Stimulated activated CD4-positive, alpha-beta T cell treated with anti-CD3 and anti-CD28 coated beads, TNF-alpha, amount 100 ng/mL, for 1 hour (primary cell): ENCODE results near the gene INCA1.

Experiments used
- DNase-seq, 3 donors: peaks; one replicate each; pipeline ENCODE4 v3.0.0-alpha.2; 2020; ENCODE audit warnings: low read depth in 3 of 3, low spot score in 1 of 3

INCA1 gene

DNA sequence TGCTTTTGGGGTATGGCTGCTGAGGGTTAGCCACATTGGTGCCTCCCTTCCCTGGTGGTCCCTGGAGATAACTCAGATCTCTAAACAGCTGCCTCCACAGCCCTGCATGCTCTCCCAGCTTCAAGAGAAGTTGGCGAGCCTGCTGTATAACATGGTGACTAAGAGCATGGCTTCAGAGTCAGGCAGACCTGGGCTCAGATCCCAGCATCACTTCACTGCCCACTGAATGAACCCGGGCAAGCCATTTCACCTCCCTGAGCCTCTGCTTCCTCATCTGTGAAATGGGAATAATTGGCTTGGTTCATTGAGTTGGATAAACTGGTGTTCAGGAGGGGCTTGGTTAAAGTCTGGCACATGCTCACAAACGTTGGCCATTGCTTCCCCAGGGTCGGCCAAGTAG lies 17.0 kb upstream of the INCA1 start:
- DNase-seq: no peak

DNA sequence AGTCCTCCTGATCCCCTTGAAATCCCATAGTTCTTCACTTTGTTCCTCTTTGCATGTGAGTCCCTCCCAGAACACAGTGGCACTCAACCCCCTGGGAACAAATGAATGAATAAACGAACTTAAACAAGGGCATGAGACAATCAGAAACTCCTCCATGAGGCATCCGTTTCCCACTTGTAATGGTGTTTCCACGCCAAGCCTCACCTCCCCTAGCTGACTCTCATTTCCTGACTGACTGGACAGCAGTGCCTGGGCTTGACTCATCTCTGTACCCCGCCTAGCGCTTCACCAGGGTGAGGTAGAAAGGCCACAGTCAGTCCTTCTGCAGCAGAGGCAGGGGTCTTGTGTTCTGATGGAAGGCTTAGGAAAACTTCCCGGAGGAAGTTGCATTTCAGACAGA lies 14.6 kb upstream of the INCA1 start:
- DNase-seq: no peak

DNA sequence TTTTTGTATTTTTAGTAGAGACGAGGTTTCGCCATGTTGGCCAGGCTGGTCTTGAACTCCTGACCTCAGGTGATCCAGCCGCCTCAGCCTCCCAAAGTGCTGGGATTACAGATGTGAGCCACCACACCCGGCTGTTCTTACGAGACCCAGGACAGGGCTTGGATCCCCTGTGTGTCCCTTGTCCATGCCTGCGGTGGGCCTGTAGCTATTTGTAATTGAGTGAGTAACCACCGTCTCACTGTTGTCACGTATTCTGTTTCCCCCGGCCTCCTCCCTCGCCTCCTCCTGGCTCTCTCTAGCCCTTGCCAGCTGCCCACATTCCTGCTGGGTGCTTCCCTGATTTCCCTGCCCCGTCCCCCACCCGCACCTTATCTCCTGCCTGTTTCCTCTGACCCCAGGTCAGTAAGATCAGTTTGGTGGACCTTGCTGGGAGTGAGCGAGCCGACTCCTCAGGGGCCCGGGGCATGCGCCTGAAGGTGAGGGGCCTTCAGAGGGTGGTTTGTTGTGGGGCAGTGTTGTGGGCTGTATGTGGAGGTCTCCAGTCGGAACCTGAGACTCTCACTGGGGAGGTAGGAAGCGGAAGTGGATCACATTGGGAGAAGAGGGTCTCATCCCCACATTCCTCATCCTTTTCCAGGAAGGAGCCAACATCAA lies 6.0 kb upstream of the INCA1 start:
- DNase-seq: no peak

DNA sequence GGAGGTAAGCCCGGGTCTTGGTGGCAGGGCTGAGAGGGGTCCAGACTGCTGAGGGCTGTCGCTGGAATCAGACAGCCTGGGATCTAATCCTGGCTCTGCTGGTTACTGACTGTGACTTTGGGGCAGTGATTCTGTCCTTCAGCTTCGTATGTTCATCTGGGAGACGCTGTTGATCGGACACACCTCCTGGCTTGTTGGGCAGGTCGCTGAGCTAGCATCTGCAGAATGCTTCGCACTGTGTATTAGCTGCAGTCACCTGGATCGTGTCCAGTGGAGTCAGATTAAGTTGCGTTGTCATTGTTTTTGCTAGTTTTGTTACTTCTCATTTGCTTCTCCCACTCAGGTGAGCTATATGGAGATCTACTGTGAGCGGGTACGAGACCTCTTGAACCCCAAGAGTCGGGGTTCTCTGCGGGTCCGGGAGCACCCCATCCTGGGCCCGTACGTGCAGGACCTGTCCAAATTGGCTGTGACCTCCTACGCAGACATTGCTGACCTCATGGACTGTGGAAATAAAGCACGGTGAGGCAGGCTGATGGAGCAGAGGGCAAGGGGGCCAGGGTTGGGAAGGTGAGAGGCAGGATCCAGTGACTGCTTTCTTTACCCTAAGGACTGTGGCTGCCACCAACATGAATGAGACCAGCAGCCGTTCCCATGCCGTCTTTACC lies 4.9 kb upstream of the INCA1 start:
- no peak for DNase-seq

DNA sequence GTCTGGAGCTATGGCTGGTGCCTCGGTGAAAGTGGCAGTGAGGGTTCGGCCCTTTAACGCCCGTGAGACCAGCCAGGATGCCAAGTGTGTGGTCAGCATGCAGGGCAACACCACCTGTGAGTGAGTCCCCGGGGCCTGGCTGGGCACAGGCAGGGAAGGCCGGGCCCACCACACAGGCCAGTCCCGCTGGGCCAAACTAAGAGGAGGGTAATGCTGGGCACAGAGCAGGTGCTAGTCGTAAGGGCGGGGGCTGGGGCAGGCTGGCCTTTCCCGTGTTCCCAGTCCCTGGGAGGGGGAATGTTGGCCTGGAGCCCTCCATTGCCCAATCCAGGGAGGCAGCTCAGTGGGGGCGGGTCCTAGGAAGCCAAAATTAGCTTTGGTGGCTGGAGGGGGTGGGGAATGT lies 2.9 kb upstream of the INCA1 start:
- no peak for DNase-seq

DNA sequence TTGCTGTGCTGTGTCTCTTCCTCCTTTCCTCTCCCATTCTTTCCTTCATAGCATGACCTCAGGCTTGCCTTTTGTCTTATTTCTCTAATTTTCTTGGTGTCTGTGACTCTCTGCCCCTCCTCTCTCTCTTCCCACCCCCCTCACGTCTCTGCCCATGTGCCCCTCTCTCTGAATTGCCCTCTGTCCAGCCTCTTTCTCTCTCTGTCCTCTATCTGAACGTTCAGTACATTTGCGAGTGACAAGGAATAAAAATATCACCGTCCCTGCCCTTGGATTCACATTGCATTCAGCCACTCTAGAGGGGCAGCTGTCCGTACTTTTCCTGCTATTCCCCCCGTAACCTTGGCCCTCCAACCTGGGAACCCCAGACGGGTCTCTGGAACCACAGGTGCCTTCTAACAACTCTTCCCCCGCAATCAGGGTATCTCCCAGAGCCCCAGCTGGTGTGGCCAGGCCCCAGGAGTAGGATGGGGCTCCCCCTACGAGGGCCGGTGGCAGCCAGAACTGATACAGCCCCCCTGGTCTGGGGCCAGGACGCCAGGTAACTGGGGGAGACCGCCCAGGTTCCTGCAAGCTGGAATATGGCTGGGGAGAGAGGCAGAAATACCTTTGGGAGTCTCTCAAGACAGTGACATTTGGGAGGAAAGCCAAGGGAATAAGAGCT lies 2.2 kb upstream of the INCA1 start:
- no peak for DNase-seq

DNA sequence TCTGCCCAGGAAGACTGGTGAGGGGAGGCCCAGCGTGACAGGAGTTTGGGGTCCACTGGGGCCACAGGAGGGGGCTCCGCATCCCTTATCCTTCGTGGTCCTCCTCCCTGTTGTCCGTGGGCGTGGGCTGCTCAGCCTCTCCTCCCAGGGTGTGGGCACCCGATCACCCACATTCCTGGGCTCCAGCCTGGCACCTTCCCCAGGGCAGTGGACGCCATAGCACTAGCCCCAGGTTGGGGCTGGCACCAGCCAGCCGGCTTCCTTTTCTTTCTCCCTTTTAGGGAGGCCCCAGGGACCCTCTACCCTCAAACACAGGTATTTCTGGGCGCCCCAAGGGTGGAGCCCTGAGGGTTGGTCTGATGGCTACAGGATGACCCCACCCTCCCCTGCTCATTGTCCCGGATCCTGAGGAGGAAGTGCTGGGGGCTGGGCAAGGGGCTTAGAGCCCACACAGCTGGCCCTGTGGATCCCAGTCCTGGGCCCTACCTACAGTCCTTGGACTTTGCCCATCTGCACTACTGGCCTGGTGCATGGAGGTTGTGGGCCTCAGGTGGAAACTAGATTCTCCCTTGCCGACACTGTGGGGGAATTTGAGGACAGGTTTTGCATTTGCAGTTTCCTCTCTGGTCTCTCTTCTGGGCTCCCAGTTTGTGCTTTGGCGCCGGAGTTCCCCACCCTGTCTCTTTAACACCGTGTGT lies 1.6 kb upstream of the INCA1 start:
- DNase-seq: no peak

DNA sequence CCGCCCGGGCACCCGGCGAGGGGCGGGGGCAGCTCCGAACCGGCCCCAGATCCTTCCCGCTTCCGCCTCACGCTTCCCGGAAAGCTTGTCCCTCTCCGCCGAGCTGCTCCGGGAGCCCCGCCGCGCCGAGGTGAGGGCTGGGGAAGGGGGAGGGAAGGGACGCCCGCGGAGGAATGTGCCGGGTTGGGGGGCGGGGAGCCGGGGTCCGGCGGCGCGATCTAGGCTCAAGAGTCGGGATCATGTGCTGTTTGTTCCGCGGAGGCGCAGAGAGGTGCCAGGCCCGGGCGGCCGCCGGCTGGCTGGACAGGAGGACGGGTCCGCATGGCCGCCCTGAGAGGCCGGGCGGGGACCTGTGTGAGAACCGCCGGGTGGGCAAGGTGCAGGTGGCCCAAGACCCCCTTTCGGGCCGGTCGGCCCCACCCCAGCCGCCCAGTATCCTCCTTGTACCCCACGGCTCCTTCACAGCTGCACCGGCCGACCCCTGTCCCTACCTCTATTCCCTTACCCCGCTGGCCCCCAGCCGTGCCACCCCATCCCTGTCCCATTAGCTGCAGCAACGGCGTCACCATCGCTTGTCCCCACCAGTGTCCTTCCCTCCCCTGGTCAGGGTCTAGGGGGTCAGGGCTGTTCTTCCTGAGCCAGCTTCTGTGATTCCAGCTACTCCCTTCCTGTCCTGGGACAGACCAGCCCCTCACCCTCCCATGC lies 857 bp upstream of the INCA1 start:
- no peak for DNase-seq

DNA sequence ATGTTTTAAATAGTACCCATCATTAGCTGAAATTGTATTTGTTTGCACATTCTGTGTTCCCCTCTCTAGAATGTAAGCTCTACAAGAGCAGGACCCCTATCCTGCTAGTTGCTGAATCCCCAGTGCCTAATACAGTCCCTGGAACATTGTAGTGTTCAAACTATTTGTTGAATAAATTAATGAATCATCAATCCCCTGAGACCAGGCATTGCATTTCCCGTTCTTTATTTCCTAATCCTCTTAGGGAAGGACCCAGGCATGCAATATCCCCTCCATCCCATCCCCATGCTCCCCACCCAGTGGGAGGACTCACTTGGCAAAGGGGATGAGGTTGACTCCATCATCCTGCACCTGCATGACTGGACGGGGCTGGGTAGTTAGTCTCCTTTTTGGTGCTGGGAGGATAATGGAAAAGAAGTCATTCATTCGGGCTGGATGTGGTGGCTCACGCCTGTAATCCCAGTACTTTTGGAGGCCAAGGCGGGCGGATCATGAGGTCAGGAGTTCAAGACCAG lies 3.2 kb downstream of the INCA1 start:
- no peak for DNase-seq

DNA sequence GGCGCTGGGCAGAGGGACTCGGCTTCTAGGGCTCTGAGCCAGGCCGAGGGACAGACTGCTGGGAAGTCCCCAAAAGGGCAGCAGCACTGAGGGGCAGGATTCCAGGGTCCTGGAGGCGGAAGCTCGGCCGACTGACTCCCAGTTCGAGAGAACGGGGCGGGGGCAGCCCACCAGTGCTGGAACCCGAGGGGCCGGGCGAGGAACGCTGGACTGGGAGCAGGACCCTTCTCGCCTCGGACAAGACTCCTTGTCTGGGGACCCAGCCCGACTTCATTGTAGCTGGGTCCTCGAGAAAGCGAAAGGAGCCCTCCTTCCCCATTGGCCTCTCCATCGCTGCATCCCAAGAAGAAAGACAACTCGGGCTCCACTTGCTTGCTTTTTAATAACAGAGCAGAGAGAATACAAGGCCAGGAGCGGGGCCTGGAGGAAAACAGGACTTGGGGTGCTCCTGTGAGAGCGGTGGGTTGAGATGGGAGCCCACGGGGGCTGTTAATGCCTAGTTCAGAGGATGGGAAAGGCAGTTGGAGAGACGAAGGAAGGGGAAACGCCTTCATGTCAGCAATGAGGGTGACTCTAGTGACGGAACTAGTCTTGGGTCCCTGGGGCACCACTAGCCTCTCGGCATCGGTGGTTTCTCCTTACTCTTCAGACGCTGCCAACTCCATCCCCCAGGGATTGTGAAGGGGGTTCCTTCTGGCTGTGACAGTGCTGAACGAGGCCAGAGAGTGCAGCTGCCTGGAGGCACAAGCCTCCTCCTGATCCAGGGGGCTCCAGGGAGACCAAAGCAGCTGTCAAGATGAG lies 9.4 kb downstream of the INCA1 start:
- no peak for DNase-seq

DNA sequence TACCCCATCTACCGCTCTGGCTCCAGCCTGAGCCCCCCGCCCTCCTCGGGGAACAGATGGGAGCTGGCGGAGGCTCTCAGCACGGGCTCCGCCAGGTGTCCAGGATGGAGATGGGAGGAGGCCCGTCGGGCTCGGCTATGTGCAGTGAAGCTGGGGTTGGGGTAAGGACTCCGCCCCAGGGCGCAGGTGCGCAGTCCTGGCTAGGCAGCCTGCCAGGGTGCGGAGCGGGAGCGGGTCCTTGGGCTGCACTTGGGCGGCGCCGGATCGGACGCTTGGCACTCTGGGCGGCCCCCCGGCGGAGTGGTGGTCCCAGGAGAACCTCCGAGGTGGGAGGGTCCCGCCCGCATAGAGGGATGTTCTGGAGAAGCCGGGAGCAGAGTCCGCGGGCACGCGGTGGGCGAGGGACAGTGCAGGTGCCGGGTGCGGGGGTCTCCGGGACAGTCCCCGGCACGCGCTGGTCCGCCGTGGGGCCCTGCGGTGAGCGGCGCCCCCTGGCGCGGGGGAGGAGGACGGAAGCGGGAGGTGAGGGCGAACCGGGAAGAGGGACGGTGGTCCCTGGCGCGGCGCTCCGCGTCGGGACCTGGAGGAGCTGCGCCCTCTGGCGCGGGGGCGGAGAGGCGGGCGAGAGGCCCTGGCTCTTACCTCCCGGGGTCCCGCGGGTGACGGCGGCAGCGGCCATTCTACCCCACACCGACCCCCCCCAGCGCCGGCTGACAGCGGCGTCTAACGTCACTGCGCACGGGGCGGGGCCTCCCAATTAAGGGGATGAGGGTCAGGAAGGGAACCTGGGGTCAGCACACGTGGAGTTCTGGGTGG lies 10.2 kb downstream of the INCA1 start, which contains the start of gene CAMTA2:
Gene CAMTA2 (minus strand): TSS at position 725 of the 816 bp plus-strand sequence. CDS start 1,453 bp downstream, outside the sequence.
- peak; percentile 65 to 86 (median 65) for DNase-seq

DNA sequence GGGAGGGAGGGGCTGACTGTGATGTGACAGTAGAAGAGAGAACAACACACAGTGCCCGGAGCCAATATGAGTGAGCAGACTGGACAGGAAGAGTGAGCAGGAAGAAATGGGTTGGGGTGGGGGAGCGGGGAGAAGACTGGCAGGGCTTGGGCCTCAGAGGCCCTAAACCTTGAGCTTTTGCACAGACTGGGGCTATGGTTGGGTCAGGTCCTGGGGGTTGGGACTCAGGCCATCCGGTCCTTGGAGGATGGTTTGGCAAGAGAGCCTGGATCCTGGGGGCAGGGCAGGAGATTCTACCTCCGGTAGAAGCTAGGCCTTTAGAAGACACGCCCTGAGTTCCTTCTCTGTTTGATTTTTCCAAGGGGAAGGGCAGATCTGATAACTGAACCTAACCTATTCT lies 10.9 kb downstream of the INCA1 start:
- DNase-seq: no peak

DNA sequence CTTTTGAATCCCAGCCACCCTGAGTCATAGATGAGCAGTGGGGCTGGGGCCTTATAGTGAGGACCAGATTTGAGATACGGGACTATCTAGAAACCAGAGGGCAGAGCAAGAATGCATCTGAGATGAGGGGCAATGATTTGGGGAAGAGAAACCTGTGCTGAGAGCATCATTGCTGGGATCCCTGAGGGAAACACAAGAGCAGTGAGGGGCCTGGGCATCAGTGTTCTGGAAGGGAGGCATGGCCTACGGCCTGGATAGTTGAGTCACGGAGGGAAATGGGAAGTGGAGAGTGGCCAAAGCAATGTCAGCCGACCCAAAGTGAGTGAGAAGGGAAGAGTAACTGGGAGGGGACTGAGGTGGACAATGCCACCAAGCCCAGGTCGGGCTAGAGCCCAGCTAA lies 15.0 kb downstream of the INCA1 start:
- no peak for DNase-seq

DNA sequence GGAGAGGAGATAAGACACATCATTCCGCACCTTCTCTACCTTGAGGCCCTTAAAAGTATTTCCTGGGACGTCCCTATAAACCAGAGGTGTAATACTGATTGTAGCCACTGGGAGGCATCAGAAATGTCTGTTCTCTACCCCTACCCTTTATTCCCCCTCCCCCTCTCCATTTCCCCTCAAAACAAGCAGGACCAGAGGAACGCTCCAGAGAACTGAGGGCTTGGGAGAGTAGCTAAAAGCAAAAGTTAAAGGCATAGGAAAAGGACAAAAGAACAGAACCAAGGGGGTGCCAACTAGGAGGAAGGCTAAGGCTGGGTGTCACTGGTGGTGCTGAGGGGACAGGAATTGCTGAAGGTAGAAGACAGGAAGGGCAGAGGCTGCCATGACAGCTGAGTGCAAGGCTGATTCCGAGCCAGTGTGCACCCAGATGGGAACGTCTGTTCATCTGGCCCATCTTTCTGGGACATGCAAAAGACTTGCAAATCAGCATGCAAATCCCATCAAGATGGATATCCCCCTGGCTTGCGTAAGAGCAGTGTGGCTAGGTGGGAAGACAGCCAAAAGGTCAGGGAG lies 16.6 kb downstream of the INCA1 start:
- no peak for DNase-seq

DNA sequence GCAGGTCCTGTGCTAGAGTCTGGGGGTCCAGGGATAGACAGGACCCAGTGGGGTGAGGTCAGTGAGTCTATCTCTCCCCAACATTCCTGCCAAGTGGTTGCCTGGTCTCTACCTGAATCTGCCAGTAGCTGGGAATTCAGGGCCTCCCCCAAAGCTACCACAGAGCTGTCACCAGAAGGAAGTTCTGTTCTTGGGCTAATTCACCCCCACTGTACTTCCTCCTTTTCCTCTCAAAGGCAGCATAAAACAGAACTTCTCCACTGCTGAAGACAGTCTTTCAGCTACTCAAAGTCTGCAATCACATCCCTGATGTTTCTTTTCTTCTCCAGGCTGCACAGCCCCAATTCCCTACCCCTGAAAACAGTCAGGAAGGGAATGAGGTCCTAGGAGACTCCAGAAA lies 18.6 kb downstream of the INCA1 start:
- DNase-seq: no peak

DNA sequence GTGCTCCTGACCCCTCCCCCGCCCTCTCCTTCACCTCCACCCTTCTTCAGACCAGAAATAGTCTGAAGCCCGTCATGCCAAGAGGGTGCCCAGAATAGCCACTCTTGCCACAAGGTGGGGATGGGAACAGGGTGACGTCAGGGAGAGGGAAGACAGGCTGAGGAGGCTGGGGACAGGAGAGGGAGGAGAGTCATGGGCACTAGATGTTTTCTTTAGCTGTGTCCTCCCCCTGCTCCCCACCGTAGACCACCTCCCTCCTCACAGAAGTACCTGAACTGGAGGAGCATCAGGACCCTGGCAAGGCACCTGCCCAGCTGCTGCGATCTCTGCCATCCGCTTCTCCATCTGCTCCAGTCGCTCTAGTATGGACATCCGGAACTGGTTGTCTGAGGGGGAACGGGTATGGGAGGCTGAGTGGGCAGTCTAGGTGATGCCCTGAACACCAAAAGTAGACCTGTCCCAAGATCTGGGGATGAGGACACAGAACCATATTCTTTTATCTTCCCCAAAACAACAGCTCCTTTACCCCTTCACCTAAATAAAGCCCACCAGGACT lies 23.1 kb downstream of the INCA1 start:
- DNase-seq: no peak

DNA sequence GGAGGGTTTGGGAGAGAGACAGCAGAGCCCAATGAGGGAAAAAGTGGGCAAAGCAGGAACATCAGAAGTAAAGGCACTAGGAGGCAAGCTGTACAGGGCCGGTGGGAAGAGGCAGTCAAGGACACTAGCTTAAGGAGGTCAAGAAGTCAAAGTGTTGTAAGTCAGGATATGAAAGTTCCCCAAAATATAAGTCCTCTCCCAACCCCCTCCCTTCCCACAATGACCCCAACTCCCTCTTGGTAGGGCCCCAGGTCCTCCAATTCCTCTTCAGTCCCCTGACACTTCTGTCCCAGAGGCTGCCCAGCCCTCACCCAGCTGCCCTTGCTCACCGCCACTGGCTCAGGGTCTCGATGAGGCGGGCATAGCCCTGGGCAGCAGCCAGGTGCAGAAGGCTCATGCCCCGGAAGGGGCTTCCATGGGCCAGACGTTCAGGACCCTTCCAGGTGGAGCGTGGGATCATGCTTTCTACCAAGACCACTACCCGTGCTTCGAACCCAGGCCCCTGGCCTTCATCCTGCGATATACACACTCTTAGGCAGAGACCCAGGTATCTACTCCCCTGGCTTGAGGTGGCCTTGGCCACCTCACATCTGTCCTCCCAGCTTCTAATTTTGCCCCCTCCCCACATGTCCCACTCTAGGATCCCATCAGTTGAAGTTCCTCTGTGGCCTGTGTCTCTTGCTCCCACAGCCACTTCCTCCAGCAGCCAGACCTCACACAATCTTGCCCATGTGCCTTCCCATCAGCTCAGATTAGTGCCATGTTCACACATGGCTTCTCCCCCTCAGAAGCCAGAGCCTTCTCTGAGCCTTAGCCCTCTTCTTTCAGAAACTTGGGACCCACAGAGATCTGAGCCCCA lies 23.8 kb downstream of the INCA1 start:
- DNase-seq: no peak

DNA sequence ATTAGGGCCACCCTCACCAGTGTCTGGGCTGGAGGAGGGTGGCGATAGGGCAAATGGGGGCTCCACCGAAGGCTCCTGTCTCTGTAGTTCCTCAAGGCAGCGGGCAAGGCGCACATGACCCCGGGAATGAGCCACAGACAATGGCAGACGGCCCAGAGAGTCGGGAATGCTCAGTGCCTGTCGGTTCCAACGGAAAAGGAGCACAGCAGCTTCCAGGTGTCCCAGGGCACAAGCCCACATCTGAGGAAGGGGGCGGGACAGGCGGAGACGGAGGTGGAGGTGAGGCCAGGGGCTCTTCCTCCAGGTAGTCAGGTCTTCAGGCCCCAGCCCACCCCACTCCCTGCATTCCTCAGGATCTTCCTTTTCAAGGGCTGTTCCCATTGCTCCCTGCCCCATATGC lies 24.6 kb downstream of the INCA1 start:
- DNase-seq: no peak
